Jurkat, Clone E6-1 (cell line): ENCODE data around the gene TCEANC2.

Experiments used
- DNase-seq: peaks from one replicate; pipeline ENCODE4 v3.0.0-alpha.2; 2011; ENCODE audit warnings: low read depth, low spot score
- H3K4me3 ChIP-seq: 2 replicates; pipeline ENCODE4 v1.5.1; 2011; ENCODE audit warnings: mild to moderate bottlenecking, low read length, control low read depth, moderate library complexity

TCEANC2 gene

DNA sequence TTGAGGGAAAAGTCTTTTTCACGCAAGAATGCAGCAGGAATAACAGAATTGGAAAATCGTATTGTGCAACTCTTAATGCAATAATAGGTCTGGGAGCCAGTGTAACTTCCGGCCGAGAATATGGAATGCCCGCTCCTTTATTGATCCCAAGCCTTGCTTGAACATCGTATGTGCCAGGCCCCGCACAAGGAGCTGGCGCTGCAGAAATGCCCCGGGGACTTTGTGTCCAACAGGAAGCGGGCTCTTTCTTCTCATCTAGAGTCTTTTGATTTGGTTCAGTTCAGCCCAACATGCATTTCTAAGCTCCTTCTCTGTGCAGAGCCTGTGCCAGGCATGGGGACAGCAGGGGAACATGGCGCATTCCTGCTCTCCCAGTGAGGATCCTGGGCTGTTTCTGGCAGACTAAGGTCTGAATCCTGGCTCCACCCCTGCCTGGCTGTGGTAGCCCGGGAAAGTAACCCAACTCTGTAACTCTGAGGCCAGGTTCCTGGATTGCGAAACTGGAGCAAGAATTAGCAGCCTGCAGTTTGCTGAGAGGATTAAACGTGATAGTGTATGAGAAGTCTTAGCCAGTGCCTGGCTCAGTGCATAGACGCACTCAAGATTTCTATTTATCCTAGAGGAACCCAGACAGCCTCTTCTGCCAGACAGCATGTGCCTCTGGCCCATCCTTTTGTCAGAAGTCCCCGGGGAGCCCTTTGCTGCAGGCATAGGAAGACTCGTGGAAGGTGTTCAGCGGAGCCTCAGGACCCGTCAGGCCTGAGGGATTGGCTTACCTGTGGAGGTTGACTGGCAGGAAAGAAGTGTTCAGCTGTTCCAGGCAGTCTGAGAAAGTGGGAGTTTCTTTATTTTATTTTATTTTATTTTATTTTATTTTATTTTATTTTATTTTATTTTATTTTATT is 100.4 kb downstream of the TCEANC2 start:
- no peak for DNase-seq
- H3K4me3 ChIP-seq, result no peak overlapping the region
